Testis (tissue), 3 donors: Measurements from ENCODE around the gene FAM219B. TPM values are rescaled to one million over a fixed set of nuclear protein-coding genes. Genes with fewer than 3 reads are reported as not detected.
A peak's percentile ranks its signal among the peaks of the same experiment; 100 is the strongest.

Experiments used
- DNase-seq: peaks from one replicate; pipeline ENCODE4 v3.0.0-alpha.2; 2019
- H3K27ac ChIP-seq, 2 donors: fragments of 200-600 bp; sonication (generic); one replicate each; pipeline ENCODE4 v1.5.1; 2019
- H3K27me3 ChIP-seq: fragments of 200-600 bp; sonication (generic); one replicate; pipeline ENCODE4 v1.5.1; 2019
- H3K36me3 ChIP-seq: fragments of 200-600 bp; sonication (generic); one replicate; pipeline ENCODE4 v1.5.1; 2017; ENCODE audit warnings: low read depth; ENCODE audit errors: missing control alignments
- H3K4me1 ChIP-seq: fragments of 200-600 bp; sonication (generic); one replicate; pipeline ENCODE4 v1.5.1; 2019
- H3K4me3 ChIP-seq, 2 donors: fragments of 200-600 bp; sonication (generic); one replicate each; pipeline ENCODE4 v1.5.1; 2017 to 2019
- H3K9me3 ChIP-seq: fragments of 200-600 bp; sonication (generic); one replicate; pipeline ENCODE4 v1.5.1; 2017
- CTCF ChIP-seq, 3 experiments: fragments of 450-650 bp in 2 of 3; fragments of 200-600 bp in 1 of 3; sonication (generic) in 1 of 3; IDR thresholded peaks; one replicate each; pipeline ENCODE4 v1.5.1; 2016 to 2019; ENCODE audit warnings: antibody characterized with exemption in 3 of 3, mild to moderate bottlenecking in 2 of 3, moderate library complexity in 1 of 3
- POLR2A ChIP-seq: fragments of 450-650 bp; IDR thresholded peaks from one replicate; pipeline ENCODE4 v1.6.1; 2017; ENCODE audit warnings: antibody characterized with exemption, mild to moderate bottlenecking, moderate library complexity
- WGBS, 2 donors: methylation state at CpG; one replicate each; pipeline ENCODE4 v1.1.5; 2018; 5-methylcytosine and 5-hydroxymethylcytosine counted together
- intact Hi-C: fragments of 100-400 bp; cut with DNase I; formaldehyde crosslinking; loops from one replicate; pipeline ENCODE4 v1.15.1; 2023; ENCODE audit warnings: low total_unique reads
- polyA plus RNA-seq: library from polyadenylated mRNA; stranded (reverse); fragments of 350-450 nt; fragmentation: Illumina TruSeq; extraction: RNeasy Lipid Tissue Mini Kit (QIAGEN cat#74804); gene quantifications from one replicate; pipeline ENCODE4 v1.2.3, GENCODE V29; 2014; ENCODE audit warnings: low read depth, low replicate concordance; ENCODE audit not compliant: insufficient read depth
- total RNA-seq, 2 donors: library from RNA; depleted of rRNA; stranded (reverse); fragments of >200 nt; gene quantifications; one replicate each; pipeline ENCODE4 v1.2.3, GENCODE V29; 2016

The FAM219B gene
- total and polyA plus RNA-seq, 3 donors from 2014 or later: 32.6 to 40.6 (median 40.2) TPM

- no peak for DNase-seq
- intact Hi-C loops: no loop called here
These were observed 2.4 kb downstream of the FAM219B start for GRCh38 chr15:74904190-74904805.

GRCh38 chr15:74903676-74904075 is 3.0 kb downstream of the FAM219B start:
- no peak for DNase-seq
- H3K4me3 ChIP-seq: no peak overlapping the region
- no peaks in the 10 kb centered on the region for H3K27me3 ChIP-seq
- TF ChIP-seq CTCF (IDR thresholded peaks at IDR 0.05): no peak
- TF ChIP-seq POLR2A: no peak
- H3K36me3 ChIP-seq: no peaks in the 10 kb centered on the region
- H3K9me3 ChIP-seq: no peaks in the 10 kb centered on the region
- 76 to 93% methylated on average over 1 of the region's 1 CpG for WGBS, 2 donors
- H3K27ac ChIP-seq: no peak overlapping the region
- intact Hi-C loops: no loop called here
- H3K4me1 ChIP-seq: peaks cover 16% of the 10 kb centered on the region

More at GRCh38 chr15:74904190-74904805, 2.4 kb downstream of the FAM219B start:
- no peak overlapping the region for H3K4me3 ChIP-seq
- no peaks in the 10 kb centered on the region for H3K27me3 ChIP-seq
- H3K9me3 ChIP-seq: no peaks in the 10 kb centered on the region
- H3K27ac ChIP-seq: no peak overlapping the region
- H3K4me1 ChIP-seq: peaks cover 16% of the 10 kb centered on the region
- H3K36me3 ChIP-seq: no peaks in the 10 kb centered on the region
- TF ChIP-seq CTCF (IDR thresholded peaks at IDR 0.05): no peak
- no peak for TF ChIP-seq POLR2A
- WGBS, 2 donors: 86 to 89% methylated on average over 7 of the region's 7 CpGs

- no peak for TF ChIP-seq POLR2A
- no peak for TF ChIP-seq CTCF (IDR thresholded peaks at IDR 0.05)
- no peaks in the 10 kb centered on the region for H3K36me3 ChIP-seq
- 74 to 79% methylated on average over 3 to 4 of the region's 4 CpGs for WGBS, 2 donors
- intact Hi-C loops: no loop called here
- H3K9me3 ChIP-seq: no peaks in the 10 kb centered on the region
- no peaks in the 10 kb centered on the region for H3K27me3 ChIP-seq
- peaks cover 16% of the 10 kb centered on the region for H3K4me1 ChIP-seq
- no peak for DNase-seq
- H3K27ac ChIP-seq: no peak overlapping the region
- no peak overlapping the region for H3K4me3 ChIP-seq
These were observed 4.2 kb downstream of the FAM219B start for GRCh38 chr15:74902295-74903075.

- intact Hi-C loops: no loop called here
- 28 to 39% methylated on average over 5 of the region's 5 CpGs for WGBS, 2 donors
- no peak overlapping the region for H3K4me3 ChIP-seq
- H3K27ac ChIP-seq: no peak overlapping the region
- H3K36me3 ChIP-seq: no peaks in the 10 kb centered on the region
- peak; percentile 62 for DNase-seq
- H3K9me3 ChIP-seq: no peaks in the 10 kb centered on the region
- H3K27me3 ChIP-seq: no peaks in the 10 kb centered on the region
- H3K4me1 ChIP-seq: peaks cover 12% of the 10 kb centered on the region
- TF ChIP-seq POLR2A (no peak), CTCF (IDR thresholded peaks at IDR 0.05) (peak; percentile 80 to 98 (median 90))
These were observed 5.0 kb downstream of the FAM219B start for GRCh38 chr15:74901612-74902063.
